Suprapubic skin (tissue), 3 donors: ENCODE data around the gene EFCAB8.

Experiments used
- POLR2AphosphoS5 ChIP-seq, 3 donors: sonication (generic); formaldehyde crosslinking; IDR thresholded peaks; one replicate each; pipeline ENCODE4 v1.6.1; 2017; ENCODE audit warnings: antibody characterized with exemption in 3 of 3
- TF ChIP-seq, protein P1 (sequence below), 2 donors: fragments of 200-600 bp in 1 of 2; fragments of 450-650 bp in 1 of 2; sonication (generic) in 1 of 2; IDR thresholded peaks; one replicate each; pipeline ENCODE4 v1.5.1; 2016 to 2019; ENCODE audit warnings: antibody characterized with exemption in 2 of 2, mild to moderate bottlenecking in 1 of 2, moderate library complexity in 1 of 2

DNA sequence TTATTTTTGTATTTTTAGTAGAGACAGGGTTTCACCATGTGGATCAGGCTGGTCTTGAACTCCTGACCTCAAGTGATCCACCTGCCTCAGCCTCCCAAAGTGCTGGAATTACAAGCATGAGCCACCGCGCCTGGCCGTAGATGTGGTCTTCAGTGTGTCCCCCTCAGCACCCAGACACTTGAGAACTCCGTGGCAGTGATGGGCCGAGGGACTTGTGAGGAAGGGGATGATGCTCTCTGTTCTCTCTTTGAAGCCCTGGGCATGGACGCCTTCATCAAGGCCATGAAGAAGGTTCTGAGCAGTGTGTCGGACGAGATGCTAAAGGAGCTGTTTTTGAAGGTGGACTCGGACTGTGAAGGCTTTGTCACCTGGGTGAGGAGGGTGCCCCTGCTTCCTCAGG is 16.9 kb downstream of the EFCAB8 start:
- TF ChIP-seq, protein P1, sequence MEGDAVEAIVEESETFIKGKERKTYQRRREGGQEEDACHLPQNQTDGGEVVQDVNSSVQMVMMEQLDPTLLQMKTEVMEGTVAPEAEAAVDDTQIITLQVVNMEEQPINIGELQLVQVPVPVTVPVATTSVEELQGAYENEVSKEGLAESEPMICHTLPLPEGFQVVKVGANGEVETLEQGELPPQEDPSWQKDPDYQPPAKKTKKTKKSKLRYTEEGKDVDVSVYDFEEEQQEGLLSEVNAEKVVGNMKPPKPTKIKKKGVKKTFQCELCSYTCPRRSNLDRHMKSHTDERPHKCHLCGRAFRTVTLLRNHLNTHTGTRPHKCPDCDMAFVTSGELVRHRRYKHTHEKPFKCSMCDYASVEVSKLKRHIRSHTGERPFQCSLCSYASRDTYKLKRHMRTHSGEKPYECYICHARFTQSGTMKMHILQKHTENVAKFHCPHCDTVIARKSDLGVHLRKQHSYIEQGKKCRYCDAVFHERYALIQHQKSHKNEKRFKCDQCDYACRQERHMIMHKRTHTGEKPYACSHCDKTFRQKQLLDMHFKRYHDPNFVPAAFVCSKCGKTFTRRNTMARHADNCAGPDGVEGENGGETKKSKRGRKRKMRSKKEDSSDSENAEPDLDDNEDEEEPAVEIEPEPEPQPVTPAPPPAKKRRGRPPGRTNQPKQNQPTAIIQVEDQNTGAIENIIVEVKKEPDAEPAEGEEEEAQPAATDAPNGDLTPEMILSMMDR (IDR thresholded peaks at IDR 0.05): no peak
- TF ChIP-seq POLR2AphosphoS5 (IDR thresholded peaks at IDR 0.05): no peak
